Stimulated activated effector memory CD8-positive, alpha-beta T cell treated with anti-CD3 and anti-CD28 coated beads, Interleukin-12 subunit alpha, Interleukin-12 subunit beta, amount 100 ng/mL, for 72 hours (primary cell): ENCODE data around the gene TRA2A.

Experiments used
- ATAC-seq: fragments of 150-1000 bp; cut with Tn5 transposase; 2 replicates; pipeline ENCODE4 v1.10.0; 2021
- DNase-seq, 2 donors: peaks; one replicate each; pipeline ENCODE4 v3.0.0; 2021 to 2022; ENCODE audit warnings: low spot score in 2 of 2
- H3K27ac Mint-ChIP-seq: one replicate; pipeline ENCODE4 v1.8.0; 2022; ENCODE audit warnings: mild to moderate bottlenecking, mixed read lengths
- H3K36me3 Mint-ChIP-seq: one replicate; pipeline ENCODE4 v1.8.0; 2022; ENCODE audit warnings: mild to moderate bottlenecking, mixed read lengths
- H3K4me1 Mint-ChIP-seq: one replicate; pipeline ENCODE4 v1.8.0; 2022; ENCODE audit warnings: mixed read lengths
- H3K4me3 Mint-ChIP-seq: one replicate; pipeline ENCODE4 v1.8.0; 2022; ENCODE audit warnings: mild to moderate bottlenecking, mixed read lengths
- H3K9me3 Mint-ChIP-seq: one replicate; pipeline ENCODE4 v1.8.0; 2022; ENCODE audit warnings: mixed read lengths

Gene TRA2A

DNA sequence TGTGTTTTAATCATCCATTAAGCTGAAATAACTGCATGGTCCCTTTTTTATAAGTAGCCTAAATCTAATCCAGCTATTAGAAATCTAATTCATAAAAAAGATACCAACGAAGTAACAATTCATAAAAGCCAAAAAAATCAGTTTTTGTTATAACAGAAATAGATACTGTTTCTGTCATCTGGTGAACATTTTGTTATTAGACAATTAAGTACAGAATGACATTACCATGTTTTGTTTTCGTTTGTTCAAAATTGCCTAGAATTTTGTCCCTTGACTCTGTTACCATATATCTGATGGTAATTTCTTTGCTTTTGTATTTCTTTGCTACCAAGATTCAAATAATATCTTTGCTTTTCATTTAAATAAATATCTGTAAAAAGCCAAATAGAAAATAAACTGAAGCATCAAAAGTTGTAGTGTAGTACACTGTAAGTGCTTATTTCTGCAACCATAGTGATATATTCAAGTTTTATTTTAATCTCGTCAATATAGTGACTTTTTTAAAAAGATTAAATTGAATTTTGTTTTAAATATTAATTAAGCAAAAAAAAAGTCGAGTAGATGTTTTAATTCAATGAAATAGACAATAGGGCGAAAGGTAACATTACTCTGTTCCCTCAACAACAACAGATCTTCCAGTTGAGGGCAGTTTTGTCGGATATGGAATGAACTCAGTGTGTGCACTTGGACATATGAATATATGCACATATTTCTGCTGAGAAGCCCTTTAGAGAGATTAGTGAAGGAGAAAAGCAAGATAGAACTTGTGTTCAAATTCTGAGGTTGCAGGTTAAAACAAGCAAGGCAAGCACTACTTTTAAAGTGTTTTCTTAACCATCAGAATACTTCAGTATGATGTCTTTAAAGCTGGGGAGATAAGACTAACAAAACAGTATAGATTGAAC is 53.6 kb downstream of the TRA2A start:
- H3K9me3 Mint-ChIP-seq: no peaks in the 10 kb centered on the region
- ATAC-seq (no peak), DNase-seq (no peak)
- no peak overlapping the region for H3K27ac Mint-ChIP-seq
- H3K36me3 Mint-ChIP-seq: peaks cover 8% of the 10 kb centered on the region
- no peak overlapping the region for H3K4me3 Mint-ChIP-seq
- peaks cover 6% of the 10 kb centered on the region for H3K4me1 Mint-ChIP-seq

DNA sequence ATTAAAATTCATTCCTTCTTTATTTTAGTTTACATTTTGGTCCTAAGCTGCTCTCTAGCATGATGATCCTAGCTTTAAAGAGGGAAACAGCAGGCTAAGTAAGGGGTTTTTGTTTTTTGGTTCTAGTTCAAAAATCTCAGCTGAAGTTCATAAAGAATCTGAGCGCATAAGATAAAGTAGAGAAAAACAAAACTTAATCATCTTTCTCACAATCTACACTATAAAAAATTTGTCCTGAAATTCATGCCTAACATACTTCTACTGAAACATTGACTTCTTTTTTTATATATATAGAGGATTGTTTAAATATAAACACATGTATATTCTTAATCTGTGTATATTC is 54.7 kb downstream of the TRA2A start:
- H3K4me1 Mint-ChIP-seq: peaks cover 6% of the 10 kb centered on the region
- H3K9me3 Mint-ChIP-seq: no peaks in the 10 kb centered on the region
- H3K27ac Mint-ChIP-seq: no peak overlapping the region
- no peak overlapping the region for H3K4me3 Mint-ChIP-seq
- H3K36me3 Mint-ChIP-seq: peaks cover 8% of the 10 kb centered on the region
- ATAC-seq: no peak
- DNase-seq: no peak

DNA sequence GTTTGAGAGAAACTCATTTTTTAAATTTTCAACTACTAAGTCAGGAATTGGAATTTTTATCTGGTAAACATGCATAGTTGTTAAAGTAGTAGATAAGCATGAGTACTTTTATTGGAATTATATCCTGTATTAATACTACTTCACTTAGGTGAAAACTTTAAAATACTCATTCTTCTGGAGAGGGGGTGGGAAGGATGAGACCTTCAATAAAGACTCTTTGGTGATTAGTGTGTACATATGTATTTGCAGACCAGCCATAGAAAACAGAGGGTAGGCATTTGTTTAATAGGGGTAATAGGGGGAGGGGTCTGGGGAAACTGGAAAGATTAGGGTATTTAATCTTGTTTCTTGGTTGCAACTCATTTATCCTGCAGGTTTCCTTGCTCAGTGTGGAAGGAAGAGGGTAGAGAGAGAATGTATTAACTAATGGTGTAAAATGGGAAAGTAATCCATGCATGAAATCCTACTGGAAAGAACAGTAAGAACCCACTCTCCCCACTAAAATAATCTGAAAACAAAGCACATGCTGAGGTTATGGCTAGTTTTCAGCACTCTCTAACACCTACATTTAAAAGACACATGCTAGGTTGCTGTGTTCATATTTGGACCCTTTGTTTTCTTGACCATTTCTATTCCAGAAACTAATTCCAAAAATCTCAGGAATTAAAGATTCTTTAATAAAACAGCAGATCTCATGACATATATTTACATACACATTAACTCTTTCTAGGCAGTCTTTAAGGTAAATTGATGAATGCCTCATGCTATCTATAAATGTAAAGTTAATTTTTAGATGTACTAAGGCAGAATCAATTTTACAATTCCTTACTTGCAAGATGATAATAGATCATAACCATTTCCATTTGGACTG is 55.3 kb downstream of the TRA2A start:
- no peaks in the 10 kb centered on the region for H3K9me3 Mint-ChIP-seq
- DNase-seq: no peak
- H3K4me1 Mint-ChIP-seq: peaks cover 6% of the 10 kb centered on the region
- no peak for ATAC-seq
- no peak overlapping the region for H3K27ac Mint-ChIP-seq
- H3K4me3 Mint-ChIP-seq: no peak overlapping the region
- H3K36me3 Mint-ChIP-seq: peaks cover 8% of the 10 kb centered on the region

DNA sequence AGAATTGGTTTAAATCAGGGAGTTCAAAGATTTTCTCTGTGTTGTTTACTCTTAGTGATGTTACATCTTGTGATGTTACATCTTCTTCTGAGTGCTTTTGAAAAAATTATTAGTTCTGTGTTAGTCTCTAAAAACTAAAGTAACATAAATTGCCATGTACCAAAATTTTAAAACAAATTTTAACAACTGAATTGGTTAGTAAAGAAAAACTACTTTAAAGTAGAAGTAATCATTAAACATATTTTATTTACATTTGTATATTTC is 56.3 kb downstream of the TRA2A start:
- Mint-ChIP-seq H3K36me3 (peaks cover 11% of the 10 kb centered on the region), H3K4me1 (peaks cover 11% of the 10 kb centered on the region), H3K9me3 (no peaks in the 10 kb centered on the region), H3K4me3 (no peak overlapping the region), H3K27ac (no peak overlapping the region)
- no peak for DNase-seq
- no peak for ATAC-seq

DNA sequence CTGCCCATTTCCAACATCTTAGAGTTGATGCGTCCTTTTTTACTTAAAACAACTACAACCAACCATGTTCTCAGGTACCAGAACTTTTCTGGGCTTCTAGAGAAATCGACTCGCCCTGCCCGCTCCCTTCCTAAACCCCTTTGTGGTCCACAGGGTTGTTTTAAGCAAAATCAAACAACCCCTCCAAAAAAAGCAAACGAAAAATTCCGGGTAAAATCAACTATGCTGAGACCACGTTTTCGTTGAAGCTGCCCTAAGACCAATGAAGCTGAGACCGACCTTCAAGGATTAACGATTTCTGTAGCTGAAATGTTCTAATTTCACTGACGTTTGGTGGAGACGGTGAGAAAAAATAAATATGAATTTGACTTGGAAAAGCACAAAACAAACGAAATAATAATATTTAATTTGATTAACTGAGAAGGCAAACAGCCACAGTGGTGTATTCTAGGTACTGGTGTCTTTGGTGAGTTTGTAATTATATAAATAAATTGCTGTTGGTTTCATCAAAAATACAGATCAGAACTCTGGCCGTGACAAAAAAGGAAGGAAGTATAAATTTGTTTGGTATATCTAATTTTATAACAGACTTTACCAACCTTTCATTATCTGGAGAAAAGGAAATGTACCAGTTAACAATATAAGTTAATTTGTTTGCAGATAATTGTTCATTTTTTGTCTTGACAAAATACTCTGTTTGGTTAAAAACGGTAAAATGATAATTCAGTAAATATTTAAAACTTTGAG is 56.8 kb downstream of the TRA2A start:
- peaks cover 16% of the 10 kb centered on the region for H3K36me3 Mint-ChIP-seq
- H3K4me3 Mint-ChIP-seq: peak overlapping the region; percentile 67
- H3K4me1 Mint-ChIP-seq: peaks cover 16% of the 10 kb centered on the region
- no peaks in the 10 kb centered on the region for H3K9me3 Mint-ChIP-seq
- ATAC-seq: no peak
- H3K27ac Mint-ChIP-seq: no peak overlapping the region
- DNase-seq: no peak

DNA sequence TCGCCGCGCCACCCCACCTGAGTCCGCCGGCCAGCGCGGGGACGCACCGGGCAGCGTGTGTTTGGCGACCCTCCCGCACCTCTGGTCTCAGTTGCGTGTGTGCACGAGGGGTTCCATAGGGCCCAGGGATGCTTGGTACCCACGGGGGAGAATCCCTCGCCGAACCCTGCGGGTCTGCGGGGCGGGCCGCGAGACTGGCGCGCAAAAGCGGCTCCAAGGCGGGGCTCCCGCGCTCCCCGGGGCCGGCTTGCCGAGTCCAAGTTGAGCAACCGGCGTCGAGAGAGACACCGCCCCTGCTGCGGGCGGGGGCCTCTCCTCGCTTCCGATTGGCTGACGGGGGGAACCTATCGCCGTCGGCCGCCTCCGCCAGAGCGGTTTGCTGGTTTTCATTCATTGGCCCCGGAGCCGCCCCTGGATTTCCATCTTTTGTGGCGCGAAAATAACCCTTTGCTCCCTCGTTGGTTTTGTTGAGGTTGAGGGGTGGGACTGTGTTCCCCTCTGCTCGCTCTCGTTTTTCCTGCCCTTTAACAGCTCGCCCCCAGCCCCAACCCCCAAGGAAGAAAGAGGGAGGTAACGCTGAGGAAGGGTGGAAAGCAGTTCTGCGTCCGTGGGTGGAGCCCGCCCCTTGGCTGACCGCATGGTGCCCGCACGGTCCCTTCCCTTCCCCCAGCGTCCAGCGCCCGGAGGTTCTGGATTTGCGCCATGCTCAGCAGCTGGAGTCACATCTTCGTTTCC is 57.5 kb downstream of the TRA2A start:
- peak; percentile 51 to 83 for DNase-seq
- Mint-ChIP-seq H3K9me3 (no peaks in the 10 kb centered on the region), H3K4me1 (peaks cover 19% of the 10 kb centered on the region), H3K27ac (no peak overlapping the region), H3K4me3 (peak overlapping the region; percentile 67), H3K36me3 (peaks cover 18% of the 10 kb centered on the region)
- peak; percentile 95 for ATAC-seq

DNA sequence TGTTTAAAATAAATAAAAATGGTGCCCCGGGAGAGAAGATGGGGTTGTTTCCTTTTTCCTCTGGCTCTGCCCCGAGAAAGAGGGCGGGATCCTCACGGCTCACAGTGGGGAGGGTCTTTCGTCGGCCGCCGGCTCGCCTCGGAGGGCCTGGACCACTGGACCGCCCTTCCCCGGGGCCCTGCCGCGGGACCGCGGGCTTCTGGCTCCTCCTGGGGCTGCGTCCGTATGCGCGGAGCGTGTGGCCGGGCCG is 58.0 kb downstream of the TRA2A start:
- no peak for DNase-seq
- Mint-ChIP-seq H3K9me3 (no peaks in the 10 kb centered on the region), H3K4me1 (peaks cover 19% of the 10 kb centered on the region), H3K36me3 (peaks cover 18% of the 10 kb centered on the region), H3K27ac (no peak overlapping the region), H3K4me3 (peak overlapping the region; percentile 67)
- ATAC-seq: no peak

DNA sequence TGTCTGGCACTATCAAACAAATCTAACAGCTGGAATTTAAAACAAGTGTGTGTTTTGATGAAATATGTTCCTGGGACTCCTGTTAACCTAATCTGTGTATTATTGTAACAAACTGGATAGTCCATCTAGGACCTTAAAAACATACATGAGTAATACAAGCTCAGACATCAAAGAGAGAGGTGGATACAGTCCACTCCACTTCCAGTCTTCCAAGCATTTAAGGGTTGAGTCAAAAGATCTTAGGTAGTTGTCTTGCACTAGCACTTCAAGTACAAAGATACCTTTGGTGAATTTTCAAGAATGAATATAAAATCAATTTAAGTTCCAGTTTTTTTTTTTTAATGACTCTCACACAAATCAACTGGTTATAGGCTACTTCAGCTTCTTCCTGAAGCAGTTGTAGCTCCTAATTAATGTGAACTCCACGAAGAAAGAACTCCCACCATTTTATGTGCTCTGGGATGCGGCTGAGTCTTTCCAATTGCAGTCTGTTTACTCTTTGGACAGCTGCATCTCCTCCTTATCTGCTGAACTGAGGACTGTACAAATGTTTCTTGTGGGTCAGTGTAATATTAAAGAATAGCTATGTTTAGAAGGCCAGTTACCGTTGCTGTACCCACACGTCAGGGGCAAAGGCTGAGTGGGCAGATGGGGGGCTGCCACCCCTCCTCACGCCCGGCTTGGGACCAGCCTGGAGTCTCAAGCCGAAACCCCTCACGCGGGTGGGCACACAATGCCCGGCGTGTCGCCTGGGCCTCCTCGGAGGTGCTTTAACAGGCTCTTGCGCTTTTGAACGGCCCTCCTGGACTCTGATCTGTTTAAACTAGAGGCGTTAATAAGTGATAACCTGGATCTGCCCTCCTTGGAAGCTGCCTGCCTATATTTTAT is 58.6 kb downstream of the TRA2A start:
- peak in 1 of 2 donors; percentile 48 for DNase-seq
- Mint-ChIP-seq H3K9me3 (no peaks in the 10 kb centered on the region), H3K27ac (no peak overlapping the region), H3K4me1 (peaks cover 22% of the 10 kb centered on the region), H3K4me3 (peak overlapping the region; percentile 67), H3K36me3 (peaks cover 18% of the 10 kb centered on the region)
- ATAC-seq: no peak

DNA sequence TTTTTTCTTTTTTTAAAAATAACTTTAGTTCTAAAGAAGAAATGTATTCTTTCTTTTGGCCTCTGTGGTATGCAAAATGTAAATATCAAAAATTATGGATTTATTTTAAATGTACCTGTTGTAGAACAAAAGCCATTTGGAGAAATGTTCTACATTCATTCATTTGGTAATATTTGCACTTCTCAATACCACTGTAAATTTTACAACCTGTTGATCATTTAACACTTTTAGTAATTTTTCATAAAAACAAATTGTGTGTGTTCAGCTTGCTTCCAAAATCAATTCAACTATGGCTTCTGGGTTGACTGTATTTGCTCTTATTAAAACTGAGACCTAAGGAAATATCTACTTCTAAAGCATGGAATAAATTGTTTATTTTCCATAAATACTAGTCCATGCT is 59.2 kb downstream of the TRA2A start:
- ATAC-seq: no peak
- H3K36me3 Mint-ChIP-seq: peaks cover 18% of the 10 kb centered on the region
- no peaks in the 10 kb centered on the region for H3K9me3 Mint-ChIP-seq

DNA sequence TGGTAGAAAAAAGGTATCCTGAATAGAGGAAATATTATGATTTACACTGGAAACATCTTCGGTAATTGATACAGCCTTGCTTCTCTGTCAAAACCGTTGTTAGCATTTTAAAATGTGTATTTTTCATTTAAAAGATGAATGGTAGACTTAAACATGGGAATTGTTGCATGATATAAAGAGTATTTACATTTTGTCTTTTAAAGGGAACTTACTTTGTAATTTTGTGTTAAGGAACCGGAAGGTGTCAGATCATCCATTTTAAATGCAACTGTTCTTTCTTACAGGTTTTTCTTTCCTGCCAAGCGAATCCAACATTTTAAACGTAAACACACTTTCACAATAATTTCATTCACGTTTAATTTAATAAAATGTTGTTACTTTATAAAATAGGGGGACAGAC is 59.7 kb downstream of the TRA2A start:
- no peak overlapping the region for H3K4me3 Mint-ChIP-seq
- H3K4me1 Mint-ChIP-seq: peaks cover 33% of the 10 kb centered on the region
- H3K36me3 Mint-ChIP-seq: peaks cover 18% of the 10 kb centered on the region
- ATAC-seq (no peak), DNase-seq (no peak)
- no peak overlapping the region for H3K27ac Mint-ChIP-seq
- H3K9me3 Mint-ChIP-seq: no peaks in the 10 kb centered on the region

More for the DNA sequence above, 59.2 kb downstream of the TRA2A start:
- Mint-ChIP-seq H3K4me3 (no peak overlapping the region), H3K27ac (no peak overlapping the region), H3K4me1 (peaks cover 28% of the 10 kb centered on the region)
- DNase-seq: no peak

DNA sequence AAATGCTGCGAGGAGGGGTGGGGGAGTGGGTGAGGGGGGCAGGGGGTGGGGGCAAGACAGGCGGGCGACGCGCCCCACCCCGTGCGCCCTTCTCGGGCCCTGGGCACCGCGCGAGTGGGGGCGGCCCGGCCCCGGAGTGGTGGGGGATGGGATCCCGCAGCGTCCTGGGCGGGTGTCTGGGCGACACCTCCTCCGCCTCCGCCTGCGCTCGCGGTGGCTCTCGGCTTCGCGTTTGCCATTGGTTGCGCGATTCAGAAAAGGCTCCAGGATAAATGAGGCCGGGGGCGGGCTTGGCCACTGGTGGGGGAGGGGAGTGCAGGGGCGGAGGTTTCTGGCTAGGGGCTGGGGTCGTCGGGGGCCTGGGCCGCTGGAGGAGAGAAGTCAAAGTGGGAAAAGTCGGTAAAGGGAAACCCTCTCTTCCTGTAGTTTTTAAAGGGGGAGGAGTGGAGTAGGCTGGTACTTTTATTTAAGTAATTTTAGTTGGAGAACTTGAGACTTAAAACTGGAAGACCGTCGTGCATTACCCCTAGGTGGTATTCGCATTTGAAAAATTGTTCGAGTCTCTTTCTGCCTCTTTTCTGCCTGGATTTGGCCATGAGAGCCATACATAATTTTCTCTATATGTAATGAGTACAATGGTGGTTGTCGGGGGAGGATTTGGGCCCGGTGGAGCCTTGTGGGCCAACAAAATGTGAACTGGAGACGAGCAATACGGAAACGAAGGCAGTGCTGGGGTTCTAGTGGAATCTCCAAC is 60.5 kb downstream of the TRA2A start:
- H3K4me1 Mint-ChIP-seq: peaks cover 33% of the 10 kb centered on the region
- no peak for ATAC-seq
- DNase-seq: no peak
- H3K36me3 Mint-ChIP-seq: peaks cover 18% of the 10 kb centered on the region
- no peak overlapping the region for H3K27ac Mint-ChIP-seq
- no peaks in the 10 kb centered on the region for H3K9me3 Mint-ChIP-seq
- peak overlapping the region; percentile 79 for H3K4me3 Mint-ChIP-seq

DNA sequence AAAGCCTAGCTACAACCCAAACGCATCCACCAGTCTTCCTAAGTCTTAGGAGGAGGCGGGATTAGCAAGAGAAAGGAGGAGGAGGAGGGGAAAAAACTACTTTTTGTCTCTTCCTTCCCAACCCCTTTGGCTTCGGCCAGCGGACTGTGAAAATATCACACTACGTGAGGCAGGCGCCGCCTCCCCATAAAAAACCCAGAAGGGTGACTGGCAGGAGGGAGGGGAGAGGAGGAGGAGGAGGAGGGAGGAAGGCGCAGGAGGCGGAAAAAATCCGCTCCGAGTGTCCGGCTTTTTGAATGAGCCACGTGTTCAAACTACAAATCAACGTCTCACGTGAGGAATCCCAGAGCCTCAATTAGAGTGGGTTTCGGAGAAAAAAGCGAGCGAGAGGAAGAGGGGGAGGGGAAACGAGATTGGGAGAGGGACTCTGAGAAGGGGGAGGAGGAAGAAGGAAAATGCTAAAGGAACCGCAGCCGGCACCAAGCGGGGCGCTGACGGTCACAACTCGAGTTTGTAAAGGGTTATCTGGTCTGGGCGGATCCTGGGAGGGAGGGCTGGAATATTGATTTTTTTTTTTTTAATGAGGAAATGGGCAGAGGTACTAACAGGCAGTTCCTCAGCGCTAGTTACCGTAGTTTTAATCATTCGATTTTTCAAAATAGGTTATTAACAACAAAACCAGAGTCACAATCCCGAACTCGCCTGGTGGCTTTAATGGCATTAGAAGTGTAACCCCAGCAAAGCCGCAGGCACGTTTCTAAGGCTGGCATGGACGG is 61.3 kb downstream of the TRA2A start, which contains the start of gene IGF2BP3:
IGF2BP3 (minus strand) TSS at position 162 of the 776 bp plus-strand sequence. CDS start 381 bp downstream, outside the sequence.
- H3K4me1 Mint-ChIP-seq: peaks cover 33% of the 10 kb centered on the region
- ATAC-seq: no peak
- peak in 1 of 2 donors; percentile 58 for DNase-seq
- H3K4me3 Mint-ChIP-seq: peak within 1 kb of the TSS; percentile 79
- H3K9me3 Mint-ChIP-seq: no peaks in the 10 kb centered on the region
- peak within 1 kb of the TSS; percentile 73 for H3K27ac Mint-ChIP-seq
- H3K36me3 Mint-ChIP-seq: peaks cover 18% of the 10 kb centered on the region

DNA sequence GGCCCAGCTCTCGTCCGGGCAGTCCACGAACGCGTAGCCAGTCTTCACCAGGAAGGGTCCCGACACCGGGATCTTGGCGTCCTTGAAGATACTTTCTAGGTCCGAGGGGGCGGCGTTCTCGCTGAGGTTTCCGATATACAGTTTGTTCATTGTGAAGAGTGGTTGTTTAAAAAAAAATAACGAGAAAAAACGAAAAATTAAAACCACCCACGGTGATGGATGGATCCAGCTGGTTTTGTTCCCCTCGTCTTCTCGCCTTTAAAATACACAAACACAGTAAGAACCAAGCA is 61.9 kb downstream of the TRA2A start:
- DNase-seq: peak in 1 of 2 donors; percentile 49
- Mint-ChIP-seq H3K27ac (peak overlapping the region; percentile 73), H3K9me3 (no peaks in the 10 kb centered on the region), H3K4me1 (peaks cover 33% of the 10 kb centered on the region), H3K4me3 (peak overlapping the region; percentile 79), H3K36me3 (peaks cover 18% of the 10 kb centered on the region)
- no peak for ATAC-seq
